ENCODE results near the gene NBEA. TPM values are rescaled to one million over a fixed set of nuclear protein-coding genes. Genes with fewer than 3 reads are reported as not detected.

Gene NBEA
- total RNA-seq, 1 donor from 2014 or later = 12.0 TPM

DNA sequence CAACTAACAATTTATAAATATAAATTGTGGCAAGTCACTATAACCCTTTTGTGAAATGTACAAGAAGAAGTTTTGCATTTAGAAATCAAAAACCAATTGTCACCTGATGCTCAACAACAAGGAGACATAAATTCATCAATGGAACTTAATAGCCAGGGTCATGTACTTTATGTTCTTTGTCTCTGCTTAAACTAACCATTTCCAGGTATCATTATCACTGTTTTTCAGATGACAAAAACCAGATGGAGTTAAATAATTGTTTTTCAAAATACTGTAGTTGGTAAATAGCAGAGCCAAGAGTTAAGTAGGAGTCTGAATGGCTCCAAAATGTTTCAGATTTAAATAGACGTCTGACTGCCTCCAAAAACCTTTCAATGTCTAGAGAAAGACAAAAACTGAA, 606.7 kb downstream of the NBEA start:
- no peaks in the 10 kb centered on the region for H3K4me1 ChIP-seq
- no peak overlapping the region for H3K27ac ChIP-seq
- TF ChIP-seq POLR2A (IDR thresholded peaks at IDR 0.05) = no peak
- TF ChIP-seq POLR2AphosphoS5 (IDR thresholded peaks at IDR 0.05; ENCODE audit: insufficient read depth in 1 of 2, low read depth in 1 of 2) = no peak
- TF ChIP-seq, protein P1, sequence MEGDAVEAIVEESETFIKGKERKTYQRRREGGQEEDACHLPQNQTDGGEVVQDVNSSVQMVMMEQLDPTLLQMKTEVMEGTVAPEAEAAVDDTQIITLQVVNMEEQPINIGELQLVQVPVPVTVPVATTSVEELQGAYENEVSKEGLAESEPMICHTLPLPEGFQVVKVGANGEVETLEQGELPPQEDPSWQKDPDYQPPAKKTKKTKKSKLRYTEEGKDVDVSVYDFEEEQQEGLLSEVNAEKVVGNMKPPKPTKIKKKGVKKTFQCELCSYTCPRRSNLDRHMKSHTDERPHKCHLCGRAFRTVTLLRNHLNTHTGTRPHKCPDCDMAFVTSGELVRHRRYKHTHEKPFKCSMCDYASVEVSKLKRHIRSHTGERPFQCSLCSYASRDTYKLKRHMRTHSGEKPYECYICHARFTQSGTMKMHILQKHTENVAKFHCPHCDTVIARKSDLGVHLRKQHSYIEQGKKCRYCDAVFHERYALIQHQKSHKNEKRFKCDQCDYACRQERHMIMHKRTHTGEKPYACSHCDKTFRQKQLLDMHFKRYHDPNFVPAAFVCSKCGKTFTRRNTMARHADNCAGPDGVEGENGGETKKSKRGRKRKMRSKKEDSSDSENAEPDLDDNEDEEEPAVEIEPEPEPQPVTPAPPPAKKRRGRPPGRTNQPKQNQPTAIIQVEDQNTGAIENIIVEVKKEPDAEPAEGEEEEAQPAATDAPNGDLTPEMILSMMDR (IDR thresholded peaks at IDR 0.05) = no peak
- no peaks in the 10 kb centered on the region for H3K9me3 ChIP-seq
- H3K27me3 ChIP-seq = no peaks in the 10 kb centered on the region
- DNase-seq (ENCODE audit: extremely low spot score in 2 of 2) = no peak
- H3K4me3 ChIP-seq = no peak overlapping the region
- no peaks in the 10 kb centered on the region for H3K36me3 ChIP-seq
- intact Hi-C loops (cut with DNase I) = no loop called here

GRCh38 chr13:35549481-35549880, 607.4 kb downstream of the NBEA start:
- Histone ChIP-seq H3K4me3 (no peak overlapping the region), H3K27me3 (no peaks in the 10 kb centered on the region), H3K4me1 (no peaks in the 10 kb centered on the region), H3K36me3 (no peaks in the 10 kb centered on the region), H3K9me3 (no peaks in the 10 kb centered on the region), H3K27ac (no peak overlapping the region)
- no peak for DNase-seq (ENCODE audit: extremely low spot score in 2 of 2)
- TF ChIP-seq POLR2A (IDR thresholded peaks at IDR 0.05) (no peak), POLR2AphosphoS5 (IDR thresholded peaks at IDR 0.05; ENCODE audit: insufficient read depth in 1 of 2, low read depth in 1 of 2) (no peak)
- TF ChIP-seq, protein P1 (IDR thresholded peaks at IDR 0.05) = no peak
- intact Hi-C loops (cut with DNase I) = no loop called here

DNA sequence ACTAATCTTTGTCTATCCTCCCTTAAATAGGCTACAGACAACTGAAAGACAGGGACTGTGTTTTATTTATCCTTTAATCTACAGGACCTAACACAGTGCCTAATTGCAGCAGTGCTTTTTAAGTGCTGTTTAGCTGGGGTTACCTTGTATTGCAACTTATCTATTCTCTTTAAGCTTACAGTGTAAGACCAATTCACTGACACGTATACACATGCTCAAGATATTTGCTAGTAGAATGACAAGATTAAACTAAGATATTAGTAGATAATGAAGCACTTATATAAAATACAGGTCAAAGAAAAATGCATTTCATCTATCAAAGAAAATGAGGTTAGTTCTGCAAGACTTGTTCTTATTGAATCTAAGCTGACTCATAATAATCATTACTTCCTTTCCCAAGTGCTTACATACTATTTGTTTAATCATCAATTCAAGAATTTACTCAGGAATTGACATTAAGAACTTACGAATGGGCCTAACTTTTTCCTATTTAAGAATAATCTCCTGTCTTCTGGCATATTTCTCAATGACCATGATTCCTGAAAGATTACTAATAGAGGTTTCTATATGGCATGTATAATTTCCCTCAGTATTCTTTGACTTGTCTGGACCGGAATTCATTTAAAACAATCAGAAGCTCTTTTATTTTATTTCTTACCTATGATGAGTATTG, 610.2 kb downstream of the NBEA start:
- no peak for DNase-seq (ENCODE audit: extremely low spot score in 2 of 2)
- Histone ChIP-seq H3K9me3 (no peaks in the 10 kb centered on the region), H3K4me1 (no peaks in the 10 kb centered on the region), H3K4me3 (no peak overlapping the region), H3K27me3 (no peaks in the 10 kb centered on the region), H3K27ac (no peak overlapping the region), H3K36me3 (no peaks in the 10 kb centered on the region)
- intact Hi-C loops (cut with DNase I) = no loop called here
- TF ChIP-seq POLR2A (IDR thresholded peaks at IDR 0.05) (no peak), POLR2AphosphoS5 (IDR thresholded peaks at IDR 0.05; ENCODE audit: insufficient read depth in 1 of 2, low read depth in 1 of 2) (no peak)
- TF ChIP-seq, protein P1 (IDR thresholded peaks at IDR 0.05) = no peak

- Histone ChIP-seq H3K36me3 (no peaks in the 10 kb centered on the region), H3K9me3 (no peaks in the 10 kb centered on the region), H3K27ac (no peak overlapping the region), H3K4me3 (no peak overlapping the region), H3K4me1 (no peaks in the 10 kb centered on the region), H3K27me3 (no peaks in the 10 kb centered on the region)
- no peak for DNase-seq (ENCODE audit: extremely low spot score in 2 of 2)
- intact Hi-C loops (cut with DNase I) = no loop called here
- TF ChIP-seq POLR2A (IDR thresholded peaks at IDR 0.05) (no peak), POLR2AphosphoS5 (IDR thresholded peaks at IDR 0.05; ENCODE audit: insufficient read depth in 1 of 2, low read depth in 1 of 2) (no peak)
- TF ChIP-seq, protein P1 (IDR thresholded peaks at IDR 0.05) = no peak
Measured at GRCh38 chr13:35554972-35555623, 613.0 kb downstream of the NBEA start.

GRCh38 chr13:35557475-35557874, 615.4 kb downstream of the NBEA start:
- H3K36me3 ChIP-seq = no peaks in the 10 kb centered on the region
- H3K4me3 ChIP-seq = no peak overlapping the region
- TF ChIP-seq POLR2AphosphoS5 (IDR thresholded peaks at IDR 0.05; ENCODE audit: insufficient read depth in 1 of 2, low read depth in 1 of 2) = no peak
- no peak for TF ChIP-seq POLR2A (IDR thresholded peaks at IDR 0.05)
- TF ChIP-seq, protein P1 (IDR thresholded peaks at IDR 0.05) = no peak
- DNase-seq (ENCODE audit: extremely low spot score in 2 of 2) = no peak
- H3K27ac ChIP-seq = no peak overlapping the region
- intact Hi-C loops (cut with DNase I) = no loop called here
- H3K4me1 ChIP-seq = no peaks in the 10 kb centered on the region
- no peaks in the 10 kb centered on the region for H3K9me3 ChIP-seq
- H3K27me3 ChIP-seq = no peaks in the 10 kb centered on the region

All from vagina (tissue), 2 donors.